Measurements from ENCODE around the gene CTNNA2.

Gene CTNNA2

GRCh38 chr2:79512442-79513401 is at the start of gene CTNNA2:
Gene CTNNA2, plus strand, starts transcription at chr2:79513051.
- in situ Hi-C loops (cut with MboI; ENCODE audit: low sequenced_read_pairs) = no loop called here

GRCh38 chr2:79487399-79487798 is 25.5 kb upstream of the CTNNA2 start:
- in situ Hi-C loops (cut with MboI; ENCODE audit: low sequenced_read_pairs) = no loop called here

GRCh38 chr2:79511320-79511951 is 1.4 kb upstream of the CTNNA2 start:
- in situ Hi-C loops (cut with MboI; ENCODE audit: low sequenced_read_pairs) = no loop called here

GRCh38 chr2:79513711-79514110 is 860 bp downstream of the CTNNA2 start:
- in situ Hi-C loops (cut with MboI; ENCODE audit: low sequenced_read_pairs) = no loop called here

- in situ Hi-C loops (cut with MboI; ENCODE audit: low sequenced_read_pairs) = no loop called here
Measured at GRCh38 chr2:79529636-79530035, 16.8 kb downstream of the CTNNA2 start.

- in situ Hi-C loops (cut with MboI; ENCODE audit: low sequenced_read_pairs) = no loop called here
Measured at GRCh38 chr2:79530443-79530842, 17.6 kb downstream of the CTNNA2 start.

- in situ Hi-C loops (cut with MboI; ENCODE audit: low sequenced_read_pairs) = no loop called here
Measured at GRCh38 chr2:79547568-79547967, 34.7 kb downstream of the CTNNA2 start.

GRCh38 chr2:79552653-79553052 is 39.8 kb downstream of the CTNNA2 start:
- in situ Hi-C loops (cut with MboI; ENCODE audit: low sequenced_read_pairs) = no loop called here

- in situ Hi-C loops (cut with MboI; ENCODE audit: low sequenced_read_pairs) = no loop called here
Measured at GRCh38 chr2:79554899-79555298, 42.0 kb downstream of the CTNNA2 start.

- in situ Hi-C loops (cut with MboI; ENCODE audit: low sequenced_read_pairs) = no loop called here
Measured at GRCh38 chr2:79564065-79564464, 51.2 kb downstream of the CTNNA2 start.

- in situ Hi-C loops (cut with MboI; ENCODE audit: low sequenced_read_pairs) = no loop called here
Measured at GRCh38 chr2:79569048-79569447, 56.2 kb downstream of the CTNNA2 start.

GRCh38 chr2:79573895-79574674 is 61.2 kb downstream of the CTNNA2 start:
- in situ Hi-C loops (cut with MboI; ENCODE audit: low sequenced_read_pairs) = no loop called here

GRCh38 chr2:79576451-79576850 is 63.6 kb downstream of the CTNNA2 start:
- in situ Hi-C loops (cut with MboI; ENCODE audit: low sequenced_read_pairs) = no loop called here

GRCh38 chr2:79578952-79579351 is 66.1 kb downstream of the CTNNA2 start:
- in situ Hi-C loops (cut with MboI; ENCODE audit: low sequenced_read_pairs) = no loop called here

GRCh38 chr2:79580175-79580574 is 67.3 kb downstream of the CTNNA2 start:
- in situ Hi-C loops (cut with MboI; ENCODE audit: low sequenced_read_pairs) = no loop called here

- in situ Hi-C loops (cut with MboI; ENCODE audit: low sequenced_read_pairs) = no loop called here
Measured at GRCh38 chr2:79585701-79586433, 73.0 kb downstream of the CTNNA2 start.

GRCh38 chr2:79591281-79591680 is 78.4 kb downstream of the CTNNA2 start:
- in situ Hi-C loops (cut with MboI; ENCODE audit: low sequenced_read_pairs) = no loop called here

- in situ Hi-C loops (cut with MboI; ENCODE audit: low sequenced_read_pairs) = no loop called here
Measured at GRCh38 chr2:79593237-79593867, 80.5 kb downstream of the CTNNA2 start.

GRCh38 chr2:79596403-79596802 is 83.6 kb downstream of the CTNNA2 start:
- in situ Hi-C loops (cut with MboI; ENCODE audit: low sequenced_read_pairs) = no loop called here

GRCh38 chr2:79604748-79605147 is 91.9 kb downstream of the CTNNA2 start:
- in situ Hi-C loops (cut with MboI; ENCODE audit: low sequenced_read_pairs) = no loop called here

All from HL-60/S4 treated with retinoic acid at 250 ng/mL for 4 days and 3 days (cell line).